OCI-LY7 (cell line): ENCODE data around the gene PRICKLE2. TPM values are rescaled to one million over a fixed set of nuclear protein-coding genes. Genes with fewer than 3 reads are reported as not detected.

Experiments used
- BruUV-seq: library from RNA; stranded (reverse); fragments of 400-500 nt; replicated peaks from 2 replicates; lab custom pipeline; 2021; lab: Mats Ljungman, UMichigan
- CTCF ChIA-PET: fragments of 300-600 bp; sonication (Branson Sonifier 250); formaldehyde crosslinking; loops from one replicate; lab custom pipeline; 2022; ENCODE audit warnings: antibody characterized with exemption; ENCODE audit not compliant: unreplicated experiment; lab: Charles Lee
- POLR2A ChIA-PET: fragments of 300-600 bp; sonication (Branson Sonifier 250); formaldehyde crosslinking; loops from one replicate; lab custom pipeline; 2022; ENCODE audit warnings: antibody characterized with exemption; lab: Charles Lee
- DNase-seq: peaks from one replicate; pipeline ENCODE4 v3.0.0-alpha.2; 2015; ENCODE audit warnings: low spot score
- H2AFZ ChIP-seq: fragments of 200-600 bp; sonication (generic), shearing (Covaris generic); 2 replicates; pipeline ENCODE4 v1.6.1; 2014; ENCODE audit warnings: mild to moderate bottlenecking, antibody characterized with exemption, low read length, moderate library complexity
- H3K27ac ChIP-seq: fragments of 200-600 bp; sonication (generic); 2 replicates; pipeline ENCODE4 v1.5.1; 2014; ENCODE audit warnings: mixed run types, low read depth, mild to moderate bottlenecking, moderate library complexity, low read length, inconsistent platforms; ENCODE audit not compliant: poor library complexity, severe bottlenecking
- H3K36me3 ChIP-seq: fragments of 200-600 bp; sonication (generic); 2 replicates; pipeline ENCODE4 v1.6.1; 2014; ENCODE audit warnings: mild to moderate bottlenecking, antibody characterized with exemption, low read length, moderate library complexity, mixed read lengths; ENCODE audit not compliant: insufficient read depth
- H3K4me1 ChIP-seq: fragments of 200-600 bp; sonication (generic); 2 replicates; pipeline ENCODE4 v1.5.1; 2014; ENCODE audit warnings: mild to moderate bottlenecking, low read length; ENCODE audit not compliant: insufficient read depth, poor library complexity, severe bottlenecking
- H3K4me2 ChIP-seq: fragments of 200-600 bp; sonication (generic); 2 replicates; pipeline ENCODE4 v1.6.1; 2014; ENCODE audit warnings: mild to moderate bottlenecking, low read length
- H3K4me3 ChIP-seq: fragments of 200-600 bp; sonication (generic); 2 replicates; pipeline ENCODE4 v1.5.1; 2014; ENCODE audit warnings: mild to moderate bottlenecking, low read depth, low read length; ENCODE audit not compliant: poor library complexity, severe bottlenecking
- H3K79me2 ChIP-seq: fragments of 200-600 bp; sonication (generic); 2 replicates; pipeline ENCODE4 v1.6.1; 2016; ENCODE audit warnings: low read depth, mild to moderate bottlenecking, low read length, moderate library complexity, mixed read lengths; ENCODE audit not compliant: insufficient read depth
- H3K9me2 ChIP-seq: fragments of 200-600 bp; sonication (generic); 2 replicates; pipeline ENCODE4 v1.6.1; 2016; ENCODE audit warnings: mild to moderate bottlenecking, low read length, mixed read lengths; ENCODE audit not compliant: insufficient read depth
- H3K9me3 ChIP-seq: fragments of 200-600 bp; sonication (generic); 2 replicates; pipeline ENCODE4 v1.6.1; 2014; ENCODE audit warnings: mild to moderate bottlenecking, mixed run types, low read length, mixed read lengths
- H4K20me1 ChIP-seq: fragments of 200-600 bp; sonication (generic); 2 replicates; pipeline ENCODE4 v1.6.1; 2014; ENCODE audit warnings: mild to moderate bottlenecking, antibody characterized with exemption, low read length, moderate library complexity, mixed read lengths; ENCODE audit not compliant: insufficient read depth
- EZH2phosphoT487 ChIP-seq: fragments of 200-600 bp; sonication (generic); IDR thresholded peaks from 2 replicates; pipeline ENCODE4 v1.6.1; 2018; ENCODE audit warnings: low read depth, borderline replicate concordance, mild to moderate bottlenecking, mixed run types, antibody characterized with exemption, low read length, moderate library complexity, mixed read lengths
- intact Hi-C: fragments of 100-400 bp; cut with micrococcal nuclease; formaldehyde crosslinking; loops from one replicate; pipeline ENCODE4 v1.10.0; 2022; ENCODE audit not compliant: unreplicated experiment
- total RNA-seq, 2 experiments: library from RNA; depleted of rRNA in 1 of 2; stranded (reverse); fragments of >200 nt in 1 of 2; shearing (Covaris generic) in 1 of 2; gene quantifications; 2 replicates each; pipeline ENCODE4 v1.2.3, GENCODE V29; 2014 to 2022
- TF ChIP-seq, protein P1 (sequence below): fragments of 200-600 bp; sonication (generic); conservative IDR thresholded peaks from 2 replicates; pipeline ENCODE4 v1.5.1; 2014; ENCODE audit warnings: mild to moderate bottlenecking, antibody characterized with exemption, low read length, moderate library complexity, mixed read lengths

The PRICKLE2 gene
- total RNA-seq, 2 experiments from 2014 or later, result 2.0 to 3.9 TPM

DNA sequence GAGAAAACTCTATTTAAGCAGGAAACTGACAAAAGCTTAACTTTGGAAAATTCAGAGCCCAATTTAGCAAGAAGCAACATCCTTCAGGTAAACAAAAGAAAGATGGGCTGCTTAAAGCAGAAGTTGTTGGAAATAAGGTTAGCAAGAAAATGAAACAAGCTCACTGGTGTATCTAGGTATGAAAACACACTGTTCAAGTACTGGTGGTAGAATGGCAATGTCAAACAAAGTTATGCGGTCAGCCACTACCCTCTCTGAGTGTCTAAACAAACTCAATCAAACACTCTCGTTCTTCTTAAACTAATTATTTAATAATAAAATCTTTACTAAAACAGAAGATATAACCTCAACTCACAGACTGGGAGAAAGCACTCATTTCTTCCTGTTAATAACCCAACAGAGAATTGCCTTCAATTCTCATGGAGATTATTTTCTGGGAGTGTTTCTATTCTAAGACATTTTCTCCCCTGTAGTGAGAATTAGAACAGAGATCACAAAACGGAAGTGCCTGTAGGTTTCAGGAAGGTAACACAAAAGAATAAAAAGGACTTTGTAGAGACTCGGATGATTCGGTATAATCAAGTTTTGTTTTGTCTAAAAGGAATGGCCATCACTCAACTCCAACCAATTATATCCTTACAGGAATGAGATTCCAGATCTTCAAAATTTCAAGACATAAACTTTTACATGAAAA lies 28.9 kb downstream of the PRICKLE2 start:
- BruUV-seq, result no TSS peak
- H3K9me2 ChIP-seq, result no peaks in the 10 kb centered on the region
- H3K4me3 ChIP-seq, result no peak overlapping the region
- H3K9me3 ChIP-seq, result no peaks in the 10 kb centered on the region
- no peaks in the 10 kb centered on the region for H3K4me1 ChIP-seq
- H4K20me1 ChIP-seq, result no peaks in the 10 kb centered on the region
- no peak for DNase-seq
- POLR2A ChIA-PET, result interaction anchor here (0.6 to 0.7 kb wide), 2 partner anchors 63 to 150 kb away, joined by 3 read pairs; no protein-coding TSS in a partner anchor
- no peak overlapping the region for H2AFZ ChIP-seq
- TF ChIP-seq, protein P1, sequence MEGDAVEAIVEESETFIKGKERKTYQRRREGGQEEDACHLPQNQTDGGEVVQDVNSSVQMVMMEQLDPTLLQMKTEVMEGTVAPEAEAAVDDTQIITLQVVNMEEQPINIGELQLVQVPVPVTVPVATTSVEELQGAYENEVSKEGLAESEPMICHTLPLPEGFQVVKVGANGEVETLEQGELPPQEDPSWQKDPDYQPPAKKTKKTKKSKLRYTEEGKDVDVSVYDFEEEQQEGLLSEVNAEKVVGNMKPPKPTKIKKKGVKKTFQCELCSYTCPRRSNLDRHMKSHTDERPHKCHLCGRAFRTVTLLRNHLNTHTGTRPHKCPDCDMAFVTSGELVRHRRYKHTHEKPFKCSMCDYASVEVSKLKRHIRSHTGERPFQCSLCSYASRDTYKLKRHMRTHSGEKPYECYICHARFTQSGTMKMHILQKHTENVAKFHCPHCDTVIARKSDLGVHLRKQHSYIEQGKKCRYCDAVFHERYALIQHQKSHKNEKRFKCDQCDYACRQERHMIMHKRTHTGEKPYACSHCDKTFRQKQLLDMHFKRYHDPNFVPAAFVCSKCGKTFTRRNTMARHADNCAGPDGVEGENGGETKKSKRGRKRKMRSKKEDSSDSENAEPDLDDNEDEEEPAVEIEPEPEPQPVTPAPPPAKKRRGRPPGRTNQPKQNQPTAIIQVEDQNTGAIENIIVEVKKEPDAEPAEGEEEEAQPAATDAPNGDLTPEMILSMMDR, result no peak
- TF ChIP-seq EZH2phosphoT487, result no peak
- no peaks in the 10 kb centered on the region for H3K79me2 ChIP-seq
- no peak overlapping the region for H3K27ac ChIP-seq
- CTCF ChIA-PET, result no interaction called here
- intact Hi-C loops, result no loop called here
- no peak overlapping the region for H3K4me2 ChIP-seq
- H3K36me3 ChIP-seq, result no peaks in the 10 kb centered on the region

DNA sequence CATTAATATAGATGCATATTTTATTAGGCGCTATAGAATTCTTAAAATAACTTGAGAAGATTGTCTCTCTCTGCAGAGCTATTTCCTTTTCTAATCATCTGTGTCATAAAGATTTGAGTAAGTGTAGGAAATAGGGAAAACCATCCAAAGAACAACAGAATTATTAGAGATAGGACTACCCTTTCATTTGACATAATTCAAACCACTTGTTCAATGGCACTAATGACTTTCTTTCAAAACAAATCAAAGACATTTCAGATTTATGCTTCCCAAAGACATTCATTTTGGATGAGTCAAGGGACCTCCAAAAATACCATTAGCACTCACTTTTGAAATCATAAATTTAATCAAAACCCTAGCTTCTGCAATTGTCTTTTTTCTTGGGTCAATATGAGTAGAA lies 29.5 kb downstream of the PRICKLE2 start:
- POLR2A ChIA-PET, result interaction anchor here (0.6 to 0.7 kb wide), 2 partner anchors 41 to 64 kb away, joined by 3 to 5 read pairs; no protein-coding TSS in a partner anchor
- DNase-seq, result no peak

More for the DNA sequence above, 29.5 kb downstream of the PRICKLE2 start:
- CTCF ChIA-PET, result no interaction called here
- H2AFZ ChIP-seq, result no peak overlapping the region
- H3K9me2 ChIP-seq, result no peaks in the 10 kb centered on the region
- no TSS peak for BruUV-seq
- H3K4me1 ChIP-seq, result no peaks in the 10 kb centered on the region
- H3K4me2 ChIP-seq, result no peak overlapping the region
- no peak overlapping the region for H3K27ac ChIP-seq
- TF ChIP-seq, protein P1, result no peak
- no peak for TF ChIP-seq EZH2phosphoT487
- H3K4me3 ChIP-seq, result no peak overlapping the region
- no peaks in the 10 kb centered on the region for H3K36me3 ChIP-seq
- no peaks in the 10 kb centered on the region for H4K20me1 ChIP-seq
- intact Hi-C loops, result no loop called here
- no peaks in the 10 kb centered on the region for H3K9me3 ChIP-seq
- H3K79me2 ChIP-seq, result no peaks in the 10 kb centered on the region
